Calu3 (cell line): ENCODE data around the gene SORT1. TPM values are rescaled to one million over a fixed set of nuclear protein-coding genes. Genes with fewer than 3 reads are reported as not detected.

Experiments used
- BruUV-seq: library from RNA; stranded (reverse); fragments of 400-500 nt; replicated peaks from 2 replicates; lab custom pipeline; 2021; lab: Mats Ljungman, UMichigan
- CTCF ChIA-PET: fragments of 300-600 bp; sonication (Branson Sonifier 250); formaldehyde crosslinking; loops from one replicate; lab custom pipeline; 2022; ENCODE audit warnings: antibody characterized with exemption; lab: Charles Lee
- DNase-seq: peaks from one replicate; pipeline ENCODE4 v3.0.0; 2022
- H3K27ac Mint-ChIP-seq: one replicate; pipeline ENCODE4 v1.8.0; 2022; ENCODE audit warnings: mixed read lengths; ENCODE audit not compliant: unreplicated experiment
- H3K27me3 Mint-ChIP-seq: one replicate; pipeline ENCODE4 v1.8.0; 2022; ENCODE audit warnings: mixed read lengths; ENCODE audit not compliant: unreplicated experiment
- H3K36me3 Mint-ChIP-seq: one replicate; pipeline ENCODE4 v1.8.0; 2022; ENCODE audit warnings: mild to moderate bottlenecking, moderate library complexity, mixed read lengths; ENCODE audit not compliant: insufficient read depth, unreplicated experiment
- H3K4me1 Mint-ChIP-seq: one replicate; pipeline ENCODE4 v1.8.0; 2022; ENCODE audit warnings: mild to moderate bottlenecking, low read depth, mixed read lengths; ENCODE audit not compliant: unreplicated experiment
- H3K4me3 Mint-ChIP-seq: one replicate; pipeline ENCODE4 v1.8.0; 2022; ENCODE audit warnings: mild to moderate bottlenecking, low read depth, moderate library complexity, mixed read lengths; ENCODE audit not compliant: unreplicated experiment
- H3K9me3 Mint-ChIP-seq: one replicate; pipeline ENCODE4 v1.8.0; 2022; ENCODE audit warnings: low read depth, mixed read lengths; ENCODE audit not compliant: unreplicated experiment
- CTCF ChIP-seq: fragments of 200-600 bp; IDR thresholded peaks from one replicate; pipeline ENCODE4 v1.8.0; 2022; ENCODE audit warnings: antibody characterized with exemption; ENCODE audit not compliant: unreplicated experiment
- intact Hi-C: fragments of 100-400 bp; cut with micrococcal nuclease; formaldehyde crosslinking; loops from one replicate; pipeline ENCODE4 v1.10.0; 2022; ENCODE audit not compliant: unreplicated experiment
- total RNA-seq: library from RNA; stranded (reverse); gene quantifications from 2 replicates; pipeline ENCODE4 v1.2.3, GENCODE V29; 2022

SORT1 gene
- total RNA-seq, 1 experiment from 2014 or later: 68.2 TPM

GRCh38 chr1:109350182-109350581, 47.5 kb downstream of the SORT1 start:
- no peak overlapping the region for H3K4me3 Mint-ChIP-seq
- no peaks in the 10 kb centered on the region for H3K9me3 Mint-ChIP-seq
- BruUV-seq: no TSS peak
- no peaks in the 10 kb centered on the region for H3K4me1 Mint-ChIP-seq
- H3K36me3 Mint-ChIP-seq: peaks cover 6% of the 10 kb centered on the region
- no peak overlapping the region for H3K27ac Mint-ChIP-seq
- TF ChIP-seq CTCF: no peak
- CTCF ChIA-PET: no interaction called here
- intact Hi-C loops: no loop called here
- no peaks in the 10 kb centered on the region for H3K27me3 Mint-ChIP-seq
- DNase-seq: no peak

GRCh38 chr1:109347511-109347910, 50.2 kb downstream of the SORT1 start:
- CTCF ChIA-PET: no interaction called here
- Mint-ChIP-seq H3K27ac (no peak overlapping the region), H3K36me3 (no peaks in the 10 kb centered on the region), H3K4me1 (no peaks in the 10 kb centered on the region), H3K9me3 (no peaks in the 10 kb centered on the region), H3K4me3 (no peak overlapping the region), H3K27me3 (no peaks in the 10 kb centered on the region)
- DNase-seq: no peak
- intact Hi-C loops: no loop called here
- BruUV-seq: no TSS peak
- no peak for TF ChIP-seq CTCF

- TF ChIP-seq CTCF: no peak
- Mint-ChIP-seq H3K4me1 (no peaks in the 10 kb centered on the region), H3K4me3 (no peak overlapping the region), H3K9me3 (no peaks in the 10 kb centered on the region), H3K27me3 (no peaks in the 10 kb centered on the region), H3K36me3 (peaks cover 11% of the 10 kb centered on the region), H3K27ac (no peak overlapping the region)
- CTCF ChIA-PET: no interaction called here
- no peak for DNase-seq
- BruUV-seq: no TSS peak
- intact Hi-C loops: no loop called here
Observed at GRCh38 chr1:109341944-109342930, 55.5 kb downstream of the SORT1 start.

- H3K4me3 Mint-ChIP-seq: no peak overlapping the region
- no peaks in the 10 kb centered on the region for H3K27me3 Mint-ChIP-seq
- H3K9me3 Mint-ChIP-seq: no peaks in the 10 kb centered on the region
- no peak for DNase-seq
- no peaks in the 10 kb centered on the region for H3K4me1 Mint-ChIP-seq
- no peak for TF ChIP-seq CTCF
- no TSS peak for BruUV-seq
- intact Hi-C loops: loop anchor here (10.0 kb wide), 1 partner anchor 54 kb away; the partner anchor contains the start of gene PSRC1
- H3K36me3 Mint-ChIP-seq: peaks cover 16% of the 10 kb centered on the region
- no peak overlapping the region for H3K27ac Mint-ChIP-seq
- CTCF ChIA-PET: no interaction called here
Observed at GRCh38 chr1:109338608-109339007, 59.1 kb downstream of the SORT1 start.
